ENCODE measurements around the gene MMAB. TPM values are rescaled to one million over a fixed set of nuclear protein-coding genes. Genes with fewer than 3 reads are reported as not detected.

Gene MMAB
- total RNA-seq, 1 donor from 2014 or later = 59.0 TPM

DNA sequence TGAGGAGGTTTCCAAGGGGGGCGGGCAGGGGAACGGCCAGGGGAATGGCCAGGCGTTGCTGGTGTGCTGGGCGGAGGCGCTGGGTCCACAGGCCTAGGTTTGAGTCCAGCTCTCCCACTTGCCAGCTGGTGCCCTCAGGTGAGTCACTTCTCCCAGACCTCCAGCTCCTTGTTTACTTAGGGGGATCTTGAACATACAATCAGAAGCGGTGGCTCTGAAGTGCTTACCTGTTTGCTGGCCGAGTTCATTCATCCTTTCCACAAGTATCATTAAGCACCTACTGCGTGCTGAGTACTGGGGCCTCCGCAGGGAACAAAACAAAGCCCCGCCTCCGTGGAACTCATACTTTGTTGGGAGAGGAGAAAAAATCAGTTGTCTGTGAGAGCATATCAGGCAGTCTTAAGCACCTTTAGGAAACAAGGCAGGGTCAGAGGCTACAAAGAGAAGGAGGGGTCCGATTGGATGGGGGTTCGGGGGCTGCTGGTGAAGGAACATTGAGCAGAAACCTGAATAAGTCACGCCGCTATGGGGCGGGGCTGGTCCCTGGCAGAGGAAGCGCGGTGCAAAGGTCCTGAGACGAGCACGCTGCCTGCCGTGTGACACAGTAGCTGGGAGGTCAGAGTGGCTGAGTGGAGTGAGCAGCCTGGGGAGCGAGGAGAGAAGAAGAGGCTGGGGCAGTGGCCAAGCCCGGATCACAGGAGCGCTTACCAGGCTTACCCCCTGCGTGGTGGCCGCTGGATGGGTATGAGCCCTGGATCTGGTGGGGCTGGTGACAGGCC lies 15.3 kb upstream of the MMAB start:
- intact Hi-C loops (cut with micrococcal nuclease) = no loop called here
- H3K36me3 Mint-ChIP-seq (ENCODE audit: low read depth) = peaks cover 27% of the 10 kb centered on the region
- no peak overlapping the region for H3K27ac Mint-ChIP-seq
- H3K4me3 Mint-ChIP-seq (ENCODE audit: low read depth) = no peak overlapping the region
- H3K4me1 Mint-ChIP-seq (ENCODE audit: low read depth) = no peaks in the 10 kb centered on the region
- no peak for DNase-seq (ENCODE audit: low spot score)
- H3K9me3 Mint-ChIP-seq = no peaks in the 10 kb centered on the region
- H3K27me3 Mint-ChIP-seq (ENCODE audit: low read depth) = no peaks in the 10 kb centered on the region

GRCh38 chr12:109587921-109588320 lies 14.6 kb upstream of the MMAB start:
- no peaks in the 10 kb centered on the region for H3K27me3 Mint-ChIP-seq (ENCODE audit: low read depth)
- no peak overlapping the region for H3K4me3 Mint-ChIP-seq (ENCODE audit: low read depth)
- H3K36me3 Mint-ChIP-seq (ENCODE audit: low read depth) = peaks cover 26% of the 10 kb centered on the region
- H3K9me3 Mint-ChIP-seq = no peaks in the 10 kb centered on the region
- DNase-seq (ENCODE audit: low spot score) = no peak
- H3K27ac Mint-ChIP-seq = no peak overlapping the region
- intact Hi-C loops (cut with micrococcal nuclease) = no loop called here
- no peaks in the 10 kb centered on the region for H3K4me1 Mint-ChIP-seq (ENCODE audit: low read depth)

DNA sequence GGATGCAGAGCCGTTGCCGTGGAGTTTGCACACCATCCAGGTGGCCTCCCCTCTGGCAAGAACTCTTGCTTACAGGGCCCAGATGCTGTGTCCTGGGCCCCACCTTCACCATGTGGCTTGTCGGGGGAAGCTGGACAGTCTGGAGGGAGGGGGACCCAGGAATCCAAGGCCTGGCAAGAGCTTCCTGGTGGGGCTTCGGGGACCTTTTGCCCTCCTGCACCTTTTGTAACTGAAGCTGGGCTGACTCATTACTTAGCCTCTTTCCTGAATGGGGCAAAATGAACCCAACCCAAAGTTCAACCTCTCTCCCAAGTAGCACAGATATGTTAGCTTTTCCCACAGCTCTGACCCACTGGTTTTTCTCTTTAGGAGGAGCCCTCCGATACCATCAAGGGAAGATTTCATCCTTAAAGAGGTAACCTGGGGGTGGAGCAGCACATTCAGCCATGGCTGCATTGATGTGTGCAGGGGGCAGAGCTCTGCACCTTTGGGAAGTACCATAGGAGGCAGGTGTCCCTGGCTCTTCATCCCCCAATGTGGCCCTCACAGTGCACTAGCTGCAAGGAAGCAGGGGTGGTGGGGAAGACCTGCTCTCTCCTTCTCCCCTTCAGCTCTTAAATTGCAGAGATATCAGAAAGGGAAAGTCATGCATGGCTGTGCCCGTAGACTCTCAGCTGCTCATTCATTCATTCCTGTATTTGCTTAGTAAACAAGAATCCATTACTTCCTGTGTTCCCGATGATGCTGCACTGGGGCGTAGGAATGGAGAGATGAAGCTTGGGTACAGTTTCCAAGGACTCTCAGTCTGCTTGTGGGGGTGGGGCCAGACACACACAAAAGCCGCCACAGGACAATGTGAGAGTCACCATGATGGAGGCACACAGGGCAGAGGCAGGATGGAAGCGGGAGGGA lies 13.3 kb upstream of the MMAB start:
- H3K9me3 Mint-ChIP-seq = no peaks in the 10 kb centered on the region
- no peaks in the 10 kb centered on the region for H3K27me3 Mint-ChIP-seq (ENCODE audit: low read depth)
- H3K4me1 Mint-ChIP-seq (ENCODE audit: low read depth) = no peaks in the 10 kb centered on the region
- no peak overlapping the region for H3K27ac Mint-ChIP-seq
- intact Hi-C loops (cut with micrococcal nuclease) = no loop called here
- H3K36me3 Mint-ChIP-seq (ENCODE audit: low read depth) = peaks cover 23% of the 10 kb centered on the region
- no peak overlapping the region for H3K4me3 Mint-ChIP-seq (ENCODE audit: low read depth)
- no peak for DNase-seq (ENCODE audit: low spot score)

GRCh38 chr12:109583733-109584132 lies 10.4 kb upstream of the MMAB start:
- intact Hi-C loops (cut with micrococcal nuclease) = no loop called here
- Mint-ChIP-seq H3K27me3 (ENCODE audit: low read depth) (no peaks in the 10 kb centered on the region), H3K4me3 (ENCODE audit: low read depth) (no peak overlapping the region), H3K36me3 (ENCODE audit: low read depth) (peaks cover 40% of the 10 kb centered on the region), H3K27ac (no peak overlapping the region), H3K9me3 (no peaks in the 10 kb centered on the region), H3K4me1 (ENCODE audit: low read depth) (no peaks in the 10 kb centered on the region)
- DNase-seq (ENCODE audit: low spot score) = no peak

DNA sequence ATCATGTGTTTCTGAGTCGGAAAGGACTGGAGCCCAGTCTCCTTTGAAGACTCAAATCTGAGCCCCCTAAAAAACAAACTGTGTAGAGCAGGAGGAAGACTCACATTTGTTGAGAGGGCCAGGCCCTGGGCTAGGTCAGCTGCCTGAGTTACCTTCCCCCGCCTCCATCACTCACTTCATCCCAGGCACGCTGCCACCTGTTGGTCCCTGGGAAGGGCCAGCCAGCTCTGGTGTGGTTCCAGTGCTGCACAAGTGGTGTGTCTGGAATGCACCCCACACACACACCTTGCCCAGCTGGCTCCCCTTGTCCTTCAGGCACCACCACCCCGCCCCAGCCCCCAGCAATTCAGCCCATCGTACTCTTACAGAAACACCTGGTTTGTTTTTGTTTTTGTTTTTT lies 9.3 kb upstream of the MMAB start:
- no peak overlapping the region for H3K4me3 Mint-ChIP-seq (ENCODE audit: low read depth)
- no peak for DNase-seq (ENCODE audit: low spot score)
- H3K27ac Mint-ChIP-seq = no peak overlapping the region
- no peaks in the 10 kb centered on the region for H3K9me3 Mint-ChIP-seq
- peaks cover 43% of the 10 kb centered on the region for H3K36me3 Mint-ChIP-seq (ENCODE audit: low read depth)
- H3K4me1 Mint-ChIP-seq (ENCODE audit: low read depth) = no peaks in the 10 kb centered on the region
- intact Hi-C loops (cut with micrococcal nuclease) = no loop called here
- no peaks in the 10 kb centered on the region for H3K27me3 Mint-ChIP-seq (ENCODE audit: low read depth)

- no peaks in the 10 kb centered on the region for H3K4me1 Mint-ChIP-seq (ENCODE audit: low read depth)
These were observed 8.6 kb upstream of the MMAB start for GRCh38 chr12:109581856-109582255.

DNA sequence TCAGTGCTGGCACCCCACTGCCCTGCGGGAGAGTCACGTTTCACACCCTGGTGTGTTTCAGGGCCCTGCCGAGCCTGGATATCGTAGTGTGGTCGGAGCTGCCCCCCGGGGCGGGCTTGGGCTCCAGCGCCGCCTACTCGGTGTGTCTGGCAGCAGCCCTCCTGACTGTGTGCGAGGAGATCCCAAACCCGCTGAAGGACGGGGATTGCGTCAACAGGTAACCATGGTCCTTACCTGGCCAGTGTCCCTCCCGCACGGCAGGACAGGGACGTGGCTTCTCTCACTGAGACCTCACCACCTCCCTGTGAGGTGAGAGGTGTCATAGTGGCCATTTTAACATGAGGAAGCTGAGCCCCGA lies 8.0 kb upstream of the MMAB start:
- Mint-ChIP-seq H3K4me1 (ENCODE audit: low read depth) (no peaks in the 10 kb centered on the region), H3K27me3 (ENCODE audit: low read depth) (no peaks in the 10 kb centered on the region), H3K27ac (no peak overlapping the region), H3K36me3 (ENCODE audit: low read depth) (peaks cover 52% of the 10 kb centered on the region), H3K9me3 (no peaks in the 10 kb centered on the region), H3K4me3 (ENCODE audit: low read depth) (no peak overlapping the region)
- DNase-seq (ENCODE audit: low spot score) = no peak
- intact Hi-C loops (cut with micrococcal nuclease) = no loop called here

More at GRCh38 chr12:109581856-109582255, 8.6 kb upstream of the MMAB start:
- Mint-ChIP-seq H3K27ac (no peak overlapping the region), H3K9me3 (no peaks in the 10 kb centered on the region), H3K27me3 (ENCODE audit: low read depth) (no peaks in the 10 kb centered on the region), H3K4me3 (ENCODE audit: low read depth) (no peak overlapping the region), H3K36me3 (ENCODE audit: low read depth) (peaks cover 49% of the 10 kb centered on the region)
- no peak for DNase-seq (ENCODE audit: low spot score)
- intact Hi-C loops (cut with micrococcal nuclease) = no loop called here

DNA sequence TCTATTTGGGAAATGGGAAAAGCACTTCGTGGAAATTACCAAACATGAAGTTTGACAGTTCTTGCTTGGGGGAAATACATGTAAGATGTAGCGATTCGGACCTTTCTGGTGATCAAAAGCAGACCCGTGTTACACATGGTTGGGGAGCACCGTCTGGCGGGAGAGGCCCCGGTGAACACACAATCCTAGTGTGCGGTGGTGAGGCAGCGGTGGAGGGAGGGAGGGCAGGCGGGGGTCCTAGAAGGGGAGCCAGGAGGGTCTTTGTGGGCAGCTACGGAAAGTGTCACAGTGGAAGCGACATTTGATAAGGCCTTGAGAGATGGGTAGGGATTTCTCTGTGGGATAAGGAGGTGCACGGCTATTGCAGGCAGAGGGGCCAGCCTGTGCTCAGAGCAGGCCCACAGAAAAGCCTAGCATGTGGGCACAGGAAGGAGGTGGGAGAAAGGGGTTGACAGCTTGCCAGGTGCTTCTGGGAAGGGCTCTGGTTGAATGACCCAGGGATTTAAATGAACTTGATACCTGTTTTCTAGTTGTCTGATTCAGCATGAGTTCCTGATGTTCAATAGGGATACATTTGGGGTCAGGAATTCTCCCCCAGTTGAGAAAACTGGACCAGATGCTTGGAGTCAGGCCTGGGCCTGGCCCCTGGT lies 7.5 kb upstream of the MMAB start:
- intact Hi-C loops (cut with micrococcal nuclease) = no loop called here
- H3K27me3 Mint-ChIP-seq (ENCODE audit: low read depth) = no peaks in the 10 kb centered on the region
- no peaks in the 10 kb centered on the region for H3K4me1 Mint-ChIP-seq (ENCODE audit: low read depth)
- H3K4me3 Mint-ChIP-seq (ENCODE audit: low read depth) = no peak overlapping the region
- DNase-seq (ENCODE audit: low spot score) = no peak
- H3K9me3 Mint-ChIP-seq = no peaks in the 10 kb centered on the region
- no peak overlapping the region for H3K27ac Mint-ChIP-seq
- peaks cover 55% of the 10 kb centered on the region for H3K36me3 Mint-ChIP-seq (ENCODE audit: low read depth)

- DNase-seq (ENCODE audit: low spot score) = no peak
- intact Hi-C loops (cut with micrococcal nuclease) = no loop called here
- peaks cover 59% of the 10 kb centered on the region for H3K36me3 Mint-ChIP-seq (ENCODE audit: low read depth)
- no peak overlapping the region for H3K4me3 Mint-ChIP-seq (ENCODE audit: low read depth)
- no peaks in the 10 kb centered on the region for H3K27me3 Mint-ChIP-seq (ENCODE audit: low read depth)
- H3K9me3 Mint-ChIP-seq = no peaks in the 10 kb centered on the region
- H3K4me1 Mint-ChIP-seq (ENCODE audit: low read depth) = no peaks in the 10 kb centered on the region
- no peak overlapping the region for H3K27ac Mint-ChIP-seq
These were observed 7.0 kb upstream of the MMAB start for GRCh38 chr12:109580272-109580671.

DNA sequence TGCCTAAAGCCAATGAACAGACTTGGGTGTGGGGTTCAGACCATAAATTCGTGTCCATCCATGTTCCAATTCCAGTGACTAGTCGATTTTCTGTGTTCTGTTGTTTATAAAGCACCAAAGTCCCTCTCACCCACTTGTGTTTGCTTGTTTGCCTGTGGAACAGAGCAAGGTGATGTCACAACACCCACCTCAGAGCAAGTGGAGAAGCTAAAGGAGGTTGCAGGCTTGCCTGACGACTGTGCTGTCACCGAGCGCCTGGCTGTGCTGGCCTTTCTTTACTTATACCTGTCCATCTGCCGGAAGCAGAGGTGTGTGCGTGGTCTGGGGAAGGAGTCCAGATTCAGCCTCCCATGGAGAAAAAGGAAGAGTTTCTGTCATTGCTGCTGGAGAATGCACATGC lies 6.3 kb upstream of the MMAB start:
- DNase-seq (ENCODE audit: low spot score) = no peak
- Mint-ChIP-seq H3K9me3 (no peaks in the 10 kb centered on the region), H3K4me3 (ENCODE audit: low read depth) (no peak overlapping the region), H3K27me3 (ENCODE audit: low read depth) (no peaks in the 10 kb centered on the region), H3K4me1 (ENCODE audit: low read depth) (peaks cover 4% of the 10 kb centered on the region), H3K27ac (no peak overlapping the region), H3K36me3 (ENCODE audit: low read depth) (peaks cover 59% of the 10 kb centered on the region)
- intact Hi-C loops (cut with micrococcal nuclease) = loop anchor here (10.0 kb wide), 1 partner anchor 485 kb away; the partner anchor contains the start of genes ALKBH2 and UNG

- no peak overlapping the region for H3K4me3 Mint-ChIP-seq (ENCODE audit: low read depth)
- DNase-seq (ENCODE audit: low spot score) = no peak
- no peak overlapping the region for H3K27ac Mint-ChIP-seq
- intact Hi-C loops (cut with micrococcal nuclease) = loop anchor here (10.0 kb wide), 1 partner anchor 484 kb away; the partner anchor contains the start of genes ALKBH2 and UNG
- no peaks in the 10 kb centered on the region for H3K27me3 Mint-ChIP-seq (ENCODE audit: low read depth)
- peaks cover 12% of the 10 kb centered on the region for H3K4me1 Mint-ChIP-seq (ENCODE audit: low read depth)
- H3K36me3 Mint-ChIP-seq (ENCODE audit: low read depth) = peaks cover 55% of the 10 kb centered on the region
- H3K9me3 Mint-ChIP-seq = no peaks in the 10 kb centered on the region
These were observed 5.1 kb upstream of the MMAB start for GRCh38 chr12:109578330-109578927.

DNA sequence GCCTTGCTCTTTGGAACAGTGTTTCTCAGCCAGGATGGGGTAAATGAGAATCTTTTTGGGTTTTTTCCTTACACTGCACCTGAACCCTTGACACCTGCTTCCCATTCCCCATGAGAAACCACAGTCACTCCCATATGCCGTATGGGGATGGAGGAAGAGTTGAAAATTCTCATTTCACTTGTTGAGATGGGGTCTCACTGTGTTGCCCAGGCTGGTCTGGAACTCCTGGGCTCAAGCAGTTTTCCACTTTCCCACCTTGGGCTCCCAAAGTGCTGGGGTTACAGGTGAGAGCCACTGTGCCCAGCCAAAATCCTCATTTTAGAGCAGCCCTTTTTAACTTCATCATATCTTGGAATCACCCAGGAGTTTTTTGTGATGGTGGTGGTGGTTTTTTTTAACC lies 4.0 kb upstream of the MMAB start:
- Mint-ChIP-seq H3K9me3 (no peaks in the 10 kb centered on the region), H3K27me3 (ENCODE audit: low read depth) (no peaks in the 10 kb centered on the region), H3K36me3 (ENCODE audit: low read depth) (peaks cover 52% of the 10 kb centered on the region), H3K27ac (no peak overlapping the region), H3K4me3 (ENCODE audit: low read depth) (no peak overlapping the region), H3K4me1 (ENCODE audit: low read depth) (peaks cover 19% of the 10 kb centered on the region)
- no peak for DNase-seq (ENCODE audit: low spot score)
- intact Hi-C loops (cut with micrococcal nuclease) = loop anchor here (10.0 kb wide), 1 partner anchor 483 kb away; the partner anchor contains the start of genes ALKBH2 and UNG

Data from activated T-helper 2 cell treated with anti-CD3 and anti-CD28 coated beads, Interferon-gamma antibody, Interleukin-2, Interleukin-4, amounts not matched to agents 10 μg/mL and 5 μg/mL and 100 μg/mL, durations not matched to agents 14 hours and 24 hours and 36 hours (primary cell).